SJSA1 (cell line): ENCODE results near the gene ZNF654. TPM values are rescaled to one million over a fixed set of nuclear protein-coding genes. Genes with fewer than 3 reads are reported as not detected.

Source experiments
- DNase-seq, 2 experiments: peaks; one replicate each; pipeline ENCODE4 v3.0.0-alpha.2; 2015 to 2020; ENCODE audit warnings: low spot score in 2 of 2, low read depth in 1 of 2
- H3K27ac ChIP-seq: fragments of 250-450 bp; sonication (Bioruptor Pico); 2 replicates; pipeline ENCODE4 v1.5.1; 2020; ENCODE audit warnings: mild to moderate bottlenecking, moderate library complexity
- H3K27me3 ChIP-seq: fragments of 250-450 bp; sonication (Bioruptor Pico); replicated peaks from 2 replicates; pipeline ENCODE4 v1.5.1; 2020; ENCODE audit warnings: mild to moderate bottlenecking, moderate library complexity
- H3K36me3 ChIP-seq: fragments of 250-450 bp; sonication (Bioruptor Pico); 2 replicates; pipeline ENCODE4 v1.5.1; 2020; ENCODE audit warnings: mild to moderate bottlenecking
- H3K4me1 ChIP-seq: fragments of 250-450 bp; sonication (Bioruptor Pico); replicated peaks from 2 replicates; pipeline ENCODE4 v1.6.1; 2021; ENCODE audit warnings: mild to moderate bottlenecking
- H3K4me3 ChIP-seq: fragments of 250-450 bp; sonication (Bioruptor Pico); 2 replicates; pipeline ENCODE4 v1.5.1; 2020; ENCODE audit warnings: mild to moderate bottlenecking
- H3K9me3 ChIP-seq: fragments of 250-450 bp; sonication (Bioruptor Pico); replicated peaks from 2 replicates; pipeline ENCODE4 v1.5.1; 2020; ENCODE audit warnings: mild to moderate bottlenecking
- total RNA-seq: library from RNA; depleted of rRNA; stranded (reverse); fragments of >200 nt; shearing (Covaris generic); gene quantifications from 2 replicates; pipeline ENCODE4 v1.2.3, GENCODE V29; 2014

The ZNF654 gene
- total RNA-seq, 1 experiment from 2014 or later: 8.3 TPM

- Histone ChIP-seq H3K27me3 (no peaks in the 10 kb centered on the region), H3K27ac (no peak overlapping the region), H3K9me3 (no peaks in the 10 kb centered on the region), H3K4me3 (no peak overlapping the region), H3K36me3 (peaks cover 27% of the 10 kb centered on the region), H3K4me1 (no peaks in the 10 kb centered on the region)
- DNase-seq: no peak
Measured at GRCh38 chr3:88132894-88133293, 73.8 kb downstream of the ZNF654 start.

- no peak for DNase-seq
- no peaks in the 10 kb centered on the region for H3K27me3 ChIP-seq
- H3K4me1 ChIP-seq: no peaks in the 10 kb centered on the region
- H3K9me3 ChIP-seq: no peaks in the 10 kb centered on the region
- H3K4me3 ChIP-seq: no peak overlapping the region
- no peak overlapping the region for H3K27ac ChIP-seq
- peaks cover 28% of the 10 kb centered on the region for H3K36me3 ChIP-seq
Measured at GRCh38 chr3:88133711-88134263, 74.7 kb downstream of the ZNF654 start.

GRCh38 chr3:88137836-88138235 lies 78.8 kb downstream of the ZNF654 start:
- no peaks in the 10 kb centered on the region for H3K9me3 ChIP-seq
- no peaks in the 10 kb centered on the region for H3K27me3 ChIP-seq
- H3K36me3 ChIP-seq: peaks cover 40% of the 10 kb centered on the region
- H3K4me3 ChIP-seq: no peak overlapping the region
- H3K27ac ChIP-seq: no peak overlapping the region
- no peak for DNase-seq
- peaks cover 9% of the 10 kb centered on the region for H3K4me1 ChIP-seq

- H3K27ac ChIP-seq: no peak overlapping the region
Measured at GRCh38 chr3:88141458-88142083, 82.5 kb downstream of the ZNF654 start.

GRCh38 chr3:88142094-88142624 lies 83.1 kb downstream of the ZNF654 start:
- no peaks in the 10 kb centered on the region for H3K9me3 ChIP-seq
- no peak overlapping the region for H3K27ac ChIP-seq
- no peaks in the 10 kb centered on the region for H3K27me3 ChIP-seq
- peaks cover 27% of the 10 kb centered on the region for H3K36me3 ChIP-seq
- H3K4me1 ChIP-seq: peaks cover 9% of the 10 kb centered on the region
- DNase-seq: no peak
- H3K4me3 ChIP-seq: no peak overlapping the region

More at GRCh38 chr3:88141458-88142083, 82.5 kb downstream of the ZNF654 start:
- no peak for DNase-seq
- Histone ChIP-seq H3K36me3 (peaks cover 27% of the 10 kb centered on the region), H3K9me3 (no peaks in the 10 kb centered on the region), H3K27me3 (no peaks in the 10 kb centered on the region), H3K4me1 (peaks cover 9% of the 10 kb centered on the region), H3K4me3 (no peak overlapping the region)

- peaks cover 8% of the 10 kb centered on the region; the same call in 1 of the 2 replicates for H3K36me3 ChIP-seq
- H3K27ac ChIP-seq: no peak overlapping the region
- H3K4me1 ChIP-seq: peaks cover 10% of the 10 kb centered on the region
- DNase-seq: no peak
- H3K27me3 ChIP-seq: no peaks in the 10 kb centered on the region
- H3K9me3 ChIP-seq: no peaks in the 10 kb centered on the region
- H3K4me3 ChIP-seq: no peak overlapping the region
Measured at GRCh38 chr3:88147261-88147660, 88.2 kb downstream of the ZNF654 start.

GRCh38 chr3:88148651-88149050 lies 89.6 kb downstream of the ZNF654 start:
- Histone ChIP-seq H3K4me3 (peak overlapping the region; percentile 77), H3K27me3 (no peaks in the 10 kb centered on the region), H3K36me3 (peaks cover 15% of the 10 kb centered on the region), H3K27ac (peak overlapping the region; percentile 73), H3K4me1 (peaks cover 6% of the 10 kb centered on the region; the same call in 1 of the 2 replicates), H3K9me3 (no peaks in the 10 kb centered on the region)
- no peak for DNase-seq

- Histone ChIP-seq H3K36me3 (peaks cover 19% of the 10 kb centered on the region), H3K4me1 (peaks cover 6% of the 10 kb centered on the region; the same call in 1 of the 2 replicates), H3K27ac (peak overlapping the region; percentile 73), H3K27me3 (no peaks in the 10 kb centered on the region), H3K9me3 (no peaks in the 10 kb centered on the region), H3K4me3 (peak overlapping the region; percentile 77)
- DNase-seq: peak in 1 of 2 experiments; percentile 40
Measured at GRCh38 chr3:88149101-88149508, 90.0 kb downstream of the ZNF654 start.

GRCh38 chr3:88149509-88150362 lies 90.7 kb downstream of the ZNF654 start, which contains the start of gene C3orf38:
C3orf38 (plus strand) TSS chr3:88149959; CDS start chr3:88150053, 94 bp downstream.
- Histone ChIP-seq H3K9me3 (no peaks in the 10 kb centered on the region), H3K4me1 (peaks cover 6% of the 10 kb centered on the region; the same call in 1 of the 2 replicates), H3K27ac (peak within 1 kb of the TSS; percentile 73), H3K4me3 (peak within 1 kb of the TSS; percentile 77), H3K27me3 (no peaks in the 10 kb centered on the region), H3K36me3 (peaks cover 23% of the 10 kb centered on the region)
- peak; percentile 84 to 91 for DNase-seq

- no peaks in the 10 kb centered on the region for H3K9me3 ChIP-seq
- no peak for DNase-seq
- H3K4me1 ChIP-seq: peaks cover 6% of the 10 kb centered on the region; the same call in 1 of the 2 replicates
- H3K27ac ChIP-seq: peak overlapping the region; percentile 73
- H3K36me3 ChIP-seq: peaks cover 27% of the 10 kb centered on the region
- H3K27me3 ChIP-seq: no peaks in the 10 kb centered on the region
- H3K4me3 ChIP-seq: peak overlapping the region; percentile 77
Measured at GRCh38 chr3:88150371-88150770, 91.3 kb downstream of the ZNF654 start.

GRCh38 chr3:88150806-88151205 lies 91.8 kb downstream of the ZNF654 start:
- DNase-seq: no peak
- H3K36me3 ChIP-seq: peaks cover 28% of the 10 kb centered on the region
- no peaks in the 10 kb centered on the region for H3K27me3 ChIP-seq
- H3K9me3 ChIP-seq: no peaks in the 10 kb centered on the region
- peak overlapping the region; percentile 77 for H3K4me3 ChIP-seq
- no peak overlapping the region; the same call in 1 of the 2 replicates for H3K27ac ChIP-seq
- H3K4me1 ChIP-seq: peaks cover 6% of the 10 kb centered on the region; the same call in 1 of the 2 replicates

GRCh38 chr3:88151358-88151757 lies 92.3 kb downstream of the ZNF654 start:
- H3K9me3 ChIP-seq: no peaks in the 10 kb centered on the region
- H3K27me3 ChIP-seq: no peaks in the 10 kb centered on the region
- H3K4me3 ChIP-seq: no peak overlapping the region
- no peak overlapping the region for H3K27ac ChIP-seq
- peaks cover 6% of the 10 kb centered on the region; the same call in 1 of the 2 replicates for H3K4me1 ChIP-seq
- peaks cover 34% of the 10 kb centered on the region for H3K36me3 ChIP-seq
- no peak for DNase-seq

- Histone ChIP-seq H3K27ac (no peak overlapping the region), H3K36me3 (peaks cover 47% of the 10 kb centered on the region), H3K27me3 (no peaks in the 10 kb centered on the region), H3K9me3 (no peaks in the 10 kb centered on the region), H3K4me1 (peaks cover 6% of the 10 kb centered on the region; the same call in 1 of the 2 replicates), H3K4me3 (no peak overlapping the region)
- DNase-seq: no peak
Measured at GRCh38 chr3:88152841-88153240, 93.8 kb downstream of the ZNF654 start.
